Measurements from ENCODE around the gene CAPN5.

- TF ChIP-seq CTCF (IDR thresholded peaks at IDR 0.05) = no peak
- TF ChIP-seq POLR2A (IDR thresholded peaks at IDR 0.05) = no peak
- no peak for TF ChIP-seq POLR2AphosphoS5 (IDR thresholded peaks at IDR 0.05; ENCODE audit: insufficient read depth in 1 of 2, low read depth in 1 of 2)
Measured at GRCh38 chr11:77143405-77144020, 76.7 kb downstream of the CAPN5 start.
